GM18508 (cell line): ENCODE results near the gene SYT12.

Source experiments
- ATAC-seq: cut with Tn5 transposase; IDR thresholded peaks from one replicate; pipeline ENCODE4 v1.9.1; 2021; ENCODE audit warnings: moderate number of reproducible peaks; ENCODE audit not compliant: insufficient read depth, unreplicated experiment

Gene SYT12

GRCh38 chr11:67054346-67054835 lies 31.5 kb downstream of the SYT12 start:
- ATAC-seq, result no peak

GRCh38 chr11:67054836-67055523 lies 32.0 kb downstream of the SYT12 start:
- ATAC-seq, result no peak

- no peak for ATAC-seq
These were observed 32.9 kb downstream of the SYT12 start for GRCh38 chr11:67055812-67056211.

- no peak for ATAC-seq
These were observed 33.6 kb downstream of the SYT12 start, which contains the start of gene RHOD for GRCh38 chr11:67056267-67057204. TSS of gene RHOD (plus strand) at chr11:67056847. CDS start at chr11:67056903, 56 bp downstream.

GRCh38 chr11:67057205-67057672 lies 34.3 kb downstream of the SYT12 start:
- ATAC-seq, result no peak

- no peak for ATAC-seq
These were observed 35.6 kb downstream of the SYT12 start for GRCh38 chr11:67058506-67058905.

GRCh38 chr11:67059671-67060070 lies 36.7 kb downstream of the SYT12 start:
- ATAC-seq, result no peak

- ATAC-seq, result no peak
These were observed 37.2 kb downstream of the SYT12 start for GRCh38 chr11:67060111-67060522.

- ATAC-seq, result no peak
These were observed 39.8 kb downstream of the SYT12 start for GRCh38 chr11:67062526-67063373.

- ATAC-seq, result no peak
These were observed 43.4 kb downstream of the SYT12 start for GRCh38 chr11:67066333-67066709.

- no peak for ATAC-seq
These were observed 48.7 kb downstream of the SYT12 start for GRCh38 chr11:67071420-67072284.

- ATAC-seq, result no peak
These were observed 49.4 kb downstream of the SYT12 start for GRCh38 chr11:67072295-67072694.

- no peak for ATAC-seq
These were observed 51.0 kb downstream of the SYT12 start for GRCh38 chr11:67073908-67074307.

- no peak for ATAC-seq
These were observed 53.3 kb downstream of the SYT12 start for GRCh38 chr11:67076202-67076601.

GRCh38 chr11:67079065-67079705 lies 56.3 kb downstream of the SYT12 start:
- no peak for ATAC-seq

GRCh38 chr11:67082071-67082791 lies 59.3 kb downstream of the SYT12 start:
- no peak for ATAC-seq

GRCh38 chr11:67083786-67084366 lies 60.9 kb downstream of the SYT12 start:
- no peak for ATAC-seq

- ATAC-seq, result no peak
These were observed 62.7 kb downstream of the SYT12 start for GRCh38 chr11:67085617-67086016.
